K562 (cell line): ENCODE measurements around the gene DCTN2. TPM values are rescaled to one million over a fixed set of nuclear protein-coding genes. Genes with fewer than 3 reads are reported as not detected.

Source experiments
- ARID2 ChIP-seq: fragments of 450-650 bp; IDR thresholded peaks from 2 replicates; pipeline ENCODE4 v1.6.1; 2017; ENCODE audit warnings: antibody characterized with exemption, mild to moderate bottlenecking
- ATF1 ChIP-seq, 2 experiments: fragments of 450-650 bp in 1 of 2; IDR thresholded peaks; 2 replicates each; pipeline ENCODE4 v1.6.1; 2016; ENCODE audit warnings: missing compliant biosample characterization in 1 of 2, missing genetic modification characterization in 1 of 2
- CHCHD3 ChIP-seq: fragments of 250-450 bp; sonication (Bioruptor Pico); IDR thresholded peaks from 2 replicates; pipeline ENCODE4 v2.1.2; 2022; ENCODE audit warnings: mild to moderate bottlenecking
- EHMT2 ChIP-seq: fragments of 450-650 bp; IDR thresholded peaks from 2 replicates; pipeline ENCODE4 v1.6.1; 2018; ENCODE audit warnings: antibody characterized with exemption
- FUS ChIP-seq: fragments of 200-400 bp; formaldehyde crosslinking; optimal IDR thresholded peaks from 2 replicates; pipeline ENCODE3; 2017; ENCODE audit warnings: low read depth, low read length
- KDM1A ChIP-seq, 2 experiments: fragments of 450-650 bp; IDR thresholded peaks; 2 replicates each; pipeline ENCODE4 v1.6.1; 2016; ENCODE audit warnings: mild to moderate bottlenecking in 2 of 2
- MED1 ChIP-seq: sonication (generic); formaldehyde crosslinking; IDR thresholded peaks from 2 replicates; pipeline ENCODE4 v1.8.1; 2023; ENCODE audit warnings: missing genetic modification reagents, borderline replicate concordance
- MEIS2 ChIP-seq: fragments of 450-650 bp; IDR thresholded peaks from 2 replicates; pipeline ENCODE4 v1.6.1; 2014; ENCODE audit warnings: mild to moderate bottlenecking; ENCODE audit not compliant: partially characterized antibody
- NCOA4 ChIP-seq: fragments of 450-650 bp; IDR thresholded peaks from 2 replicates; pipeline ENCODE4 v1.6.1; 2018; ENCODE audit warnings: mild to moderate bottlenecking; ENCODE audit not compliant: partially characterized antibody
- NFATC3 ChIP-seq: fragments of 450-650 bp; IDR thresholded peaks from 2 replicates; pipeline ENCODE4 v1.6.1; 2017; ENCODE audit warnings: mild to moderate bottlenecking
- NFE2 ChIP-seq: IDR thresholded peaks from 2 replicates; pipeline ENCODE4 v1.6.1; 2014; ENCODE audit warnings: antibody characterized with exemption, low read depth
- NR2C1 ChIP-seq, 2 experiments: fragments of 450-650 bp; IDR thresholded peaks; 2 replicates each; pipeline ENCODE4 v1.6.1; 2017; ENCODE audit warnings: mild to moderate bottlenecking in 2 of 2, antibody characterized with exemption in 1 of 2, inconsistent platforms in 1 of 2, missing compliant biosample characterization in 1 of 2, missing genetic modification characterization in 1 of 2
- POLR2A ChIP-seq: fragments of 450-650 bp; conservative IDR thresholded peaks from 2 replicates; pipeline ENCODE4 v1.6.1; 2016
- PYGO2 ChIP-seq: fragments of 450-650 bp; IDR thresholded peaks from 2 replicates; pipeline ENCODE4 v1.6.1; 2016; ENCODE audit warnings: mild to moderate bottlenecking, missing genetic modification characterization, moderate library complexity, missing compliant biosample characterization
- RBM39 ChIP-seq: fragments of 200-400 bp; formaldehyde crosslinking; optimal IDR thresholded peaks from 2 replicates; pipeline ENCODE3; 2018; ENCODE audit warnings: low read depth, low read length
- RNF2 ChIP-seq: sonication (generic); IDR thresholded peaks from 2 replicates; pipeline ENCODE4 v1.6.1; 2016
- TBL1XR1 ChIP-seq, 2 experiments: IDR thresholded peaks; 2 replicates each; pipeline ENCODE4 v1.6.1; 2012; ENCODE audit warnings: improper control_type of control experiment in 2 of 2, low read length in 2 of 2, mild to moderate bottlenecking in 1 of 2
- ZNF133 ChIP-seq: fragments of 250-450 bp; sonication (Bioruptor Pico); IDR thresholded peaks from 2 replicates; pipeline ENCODE4 v1.4.0; 2020; ENCODE audit warnings: mild to moderate bottlenecking
- ZNF212 ChIP-seq: fragments of 450-650 bp; formaldehyde crosslinking; IDR thresholded peaks from 2 replicates; pipeline ENCODE4 v1.4.0; 2020; ENCODE audit warnings: mild to moderate bottlenecking
- ZNF23 ChIP-seq: fragments of 250-450 bp; sonication (Bioruptor Pico); IDR thresholded peaks from 2 replicates; pipeline ENCODE4 v1.4.0; 2020; ENCODE audit warnings: mild to moderate bottlenecking
- ZNF589 ChIP-seq: fragments of 200-800 bp; sonication (Bioruptor generic); IDR thresholded peaks from 2 replicates; pipeline ENCODE4 v1.6.1; 2016; ENCODE audit warnings: low read depth, missing genetic modification characterization, missing compliant biosample characterization
- ZNF785 ChIP-seq: fragments of 250-450 bp; sonication (Bioruptor Pico); IDR thresholded peaks from 2 replicates; pipeline ENCODE4 v1.4.0; 2020; ENCODE audit warnings: mild to moderate bottlenecking
- polyA plus RNA-seq, 8 experiments: library from polyadenylated mRNA; depleted of rRNA in 4 of 8; stranded (reverse) in 5 of 8; unstranded in 3 of 8; fragments of >200 nt; fragmentation: Nextera tagmentation in 2 of 8; fragmentation: Illumina TruSeq in 1 of 8; extraction: Ambion mirVana in 2 of 8; extraction: Trizol in 1 of 8; gene quantifications; 2 replicates each; pipeline versions ENCODE4 v1.2.1 to v1.2.3, GENCODE V29; 2011 to 2014; ENCODE audit warnings: inconsistent platforms in 1 of 8, missing spikeins in 1 of 8
- total RNA-seq, 7 experiments: library from RNA; depleted of rRNA in 6 of 7; stranded (reverse); fragments of >200 nt in 6 of 7; fragmentation: Illumina TruSeq in 2 of 7; extraction: Trizol in 2 of 7; gene quantifications; 2 replicates each; pipeline versions ENCODE4 v1.2.1 to v1.2.3, GENCODE V29; 2011 to 2021; ENCODE audit warnings: low replicate concordance in 1 of 7
- TF ChIP-seq, protein P1 (sequence below), 2 experiments: fragments of 150-350 bp in 1 of 2; IDR thresholded peaks; 2 replicates each; pipeline ENCODE4 v1.6.1; 2012 to 2016; ENCODE audit warnings: low read depth in 2 of 2, low read length in 2 of 2, mild to moderate bottlenecking in 1 of 2, moderate library complexity in 1 of 2
- TF ChIP-seq, protein P2 (sequence below): IDR thresholded peaks from 2 replicates; pipeline ENCODE4 v1.6.1; 2014; ENCODE audit warnings: antibody characterized with exemption
- TF ChIP-seq, protein P3 (sequence below): fragments of 250-450 bp; sonication (Bioruptor Pico); IDR thresholded peaks from 2 replicates; pipeline ENCODE4 v1.4.0; 2020; ENCODE audit warnings: mild to moderate bottlenecking, moderate library complexity
- TF ChIP-seq, protein P4 (sequence below): sonication (generic); formaldehyde crosslinking; IDR thresholded peaks from 2 replicates; pipeline ENCODE4 v1.8.1; 2023; ENCODE audit warnings: mild to moderate bottlenecking, missing genetic modification reagents

Gene DCTN2
- total and polyA plus RNA-seq, 9 of the 15 experiments (the other 6 are each of a cell fraction or from before 2014, with no cell fraction given): 43.6 to 270 (median 125) TPM

DNA sequence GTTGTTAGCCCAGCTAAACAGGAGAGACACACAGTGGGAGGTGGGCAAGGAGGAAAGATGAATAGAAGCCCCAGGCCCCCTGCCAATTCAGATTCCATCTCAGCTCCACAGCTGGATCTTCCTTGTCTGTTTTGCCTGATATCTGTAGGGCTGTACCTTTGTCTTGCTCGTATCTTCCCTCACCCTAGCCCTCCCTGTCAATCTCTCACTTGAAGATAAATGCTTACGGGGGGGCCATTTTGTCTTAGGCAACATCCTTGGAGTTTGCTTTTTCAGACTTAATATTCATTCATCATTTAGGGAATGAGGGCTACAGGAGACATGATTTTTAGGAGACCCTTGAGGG is 5.3 kb upstream of the DCTN2 start (continued):
- TF ChIP-seq, protein P1, sequence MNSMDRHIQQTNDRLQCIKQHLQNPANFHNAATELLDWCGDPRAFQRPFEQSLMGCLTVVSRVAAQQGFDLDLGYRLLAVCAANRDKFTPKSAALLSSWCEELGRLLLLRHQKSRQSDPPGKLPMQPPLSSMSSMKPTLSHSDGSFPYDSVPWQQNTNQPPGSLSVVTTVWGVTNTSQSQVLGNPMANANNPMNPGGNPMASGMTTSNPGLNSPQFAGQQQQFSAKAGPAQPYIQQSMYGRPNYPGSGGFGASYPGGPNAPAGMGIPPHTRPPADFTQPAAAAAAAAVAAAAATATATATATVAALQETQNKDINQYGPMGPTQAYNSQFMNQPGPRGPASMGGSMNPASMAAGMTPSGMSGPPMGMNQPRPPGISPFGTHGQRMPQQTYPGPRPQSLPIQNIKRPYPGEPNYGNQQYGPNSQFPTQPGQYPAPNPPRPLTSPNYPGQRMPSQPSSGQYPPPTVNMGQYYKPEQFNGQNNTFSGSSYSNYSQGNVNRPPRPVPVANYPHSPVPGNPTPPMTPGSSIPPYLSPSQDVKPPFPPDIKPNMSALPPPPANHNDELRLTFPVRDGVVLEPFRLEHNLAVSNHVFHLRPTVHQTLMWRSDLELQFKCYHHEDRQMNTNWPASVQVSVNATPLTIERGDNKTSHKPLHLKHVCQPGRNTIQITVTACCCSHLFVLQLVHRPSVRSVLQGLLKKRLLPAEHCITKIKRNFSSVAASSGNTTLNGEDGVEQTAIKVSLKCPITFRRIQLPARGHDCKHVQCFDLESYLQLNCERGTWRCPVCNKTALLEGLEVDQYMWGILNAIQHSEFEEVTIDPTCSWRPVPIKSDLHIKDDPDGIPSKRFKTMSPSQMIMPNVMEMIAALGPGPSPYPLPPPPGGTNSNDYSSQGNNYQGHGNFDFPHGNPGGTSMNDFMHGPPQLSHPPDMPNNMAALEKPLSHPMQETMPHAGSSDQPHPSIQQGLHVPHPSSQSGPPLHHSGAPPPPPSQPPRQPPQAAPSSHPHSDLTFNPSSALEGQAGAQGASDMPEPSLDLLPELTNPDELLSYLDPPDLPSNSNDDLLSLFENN (IDR thresholded peaks at IDR 0.05; ENCODE audit: low read depth in 2 of 2, low read length in 2 of 2): peak in 1 of 2 experiments; percentile 80; a peak in 2 of 4 replicates
- TF ChIP-seq ARID2 (no peak), RNF2 (no peak), ZNF23 (CRISPR knock-in tag) (no peak), EHMT2 (no peak), ZNF212 (no peak), NCOA4 (no peak), MEIS2 (peak; percentile 94), MED1 (no peak), CHCHD3 (CRISPR knock-in tag) (no peak), RBM39 (no peak), PYGO2 (tag) (no peak), NFE2 (no peak), NR2C1 (IDR thresholded peaks at IDR 0.05) (no peak), NR2C1 (tag; IDR thresholded peaks at IDR 0.05) (no peak), ZNF133 (CRISPR knock-in tag) (no peak), ATF1 (CRISPR knock-in tag; IDR thresholded peaks at IDR 0.05) (no peak), ATF1 (tag; IDR thresholded peaks at IDR 0.05) (no peak), ZNF589 (no peak), KDM1A (IDR thresholded peaks at IDR 0.05) (peak; percentile 75 to 83), POLR2A (no peak), FUS (no peak), TBL1XR1 (IDR thresholded peaks at IDR 0.05; ENCODE audit: low read length in 2 of 2) (peak in 1 of 2 experiments; percentile 74; a peak in 2 of 4 replicates), NFATC3 (no peak), ZNF785 (no peak)
- TF ChIP-seq, protein P2, sequence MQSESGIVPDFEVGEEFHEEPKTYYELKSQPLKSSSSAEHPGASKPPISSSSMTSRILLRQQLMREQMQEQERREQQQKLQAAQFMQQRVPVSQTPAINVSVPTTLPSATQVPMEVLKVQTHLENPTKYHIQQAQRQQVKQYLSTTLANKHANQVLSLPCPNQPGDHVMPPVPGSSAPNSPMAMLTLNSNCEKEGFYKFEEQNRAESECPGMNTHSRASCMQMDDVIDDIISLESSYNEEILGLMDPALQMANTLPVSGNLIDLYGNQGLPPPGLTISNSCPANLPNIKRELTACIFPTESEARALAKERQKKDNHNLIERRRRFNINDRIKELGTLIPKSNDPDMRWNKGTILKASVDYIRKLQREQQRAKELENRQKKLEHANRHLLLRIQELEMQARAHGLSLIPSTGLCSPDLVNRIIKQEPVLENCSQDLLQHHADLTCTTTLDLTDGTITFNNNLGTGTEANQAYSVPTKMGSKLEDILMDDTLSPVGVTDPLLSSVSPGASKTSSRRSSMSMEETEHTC: no peak
- TF ChIP-seq, protein P3, sequence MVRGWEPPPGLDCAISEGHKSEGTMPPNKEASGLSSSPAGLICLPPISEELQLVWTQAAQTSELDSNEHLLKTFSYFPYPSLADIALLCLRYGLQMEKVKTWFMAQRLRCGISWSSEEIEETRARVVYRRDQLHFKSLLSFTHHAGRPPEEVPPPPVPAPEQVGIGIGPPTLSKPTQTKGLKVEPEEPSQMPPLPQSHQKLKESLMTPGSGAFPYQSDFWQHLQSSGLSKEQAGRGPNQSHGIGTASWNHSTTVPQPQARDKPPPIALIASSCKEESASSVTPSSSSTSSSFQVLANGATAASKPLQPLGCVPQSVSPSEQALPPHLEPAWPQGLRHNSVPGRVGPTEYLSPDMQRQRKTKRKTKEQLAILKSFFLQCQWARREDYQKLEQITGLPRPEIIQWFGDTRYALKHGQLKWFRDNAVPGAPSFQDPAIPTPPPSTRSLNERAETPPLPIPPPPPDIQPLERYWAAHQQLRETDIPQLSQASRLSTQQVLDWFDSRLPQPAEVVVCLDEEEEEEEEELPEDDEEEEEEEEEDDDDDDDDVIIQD (CRISPR knock-in tag): no peak
- TF ChIP-seq, protein P4, sequence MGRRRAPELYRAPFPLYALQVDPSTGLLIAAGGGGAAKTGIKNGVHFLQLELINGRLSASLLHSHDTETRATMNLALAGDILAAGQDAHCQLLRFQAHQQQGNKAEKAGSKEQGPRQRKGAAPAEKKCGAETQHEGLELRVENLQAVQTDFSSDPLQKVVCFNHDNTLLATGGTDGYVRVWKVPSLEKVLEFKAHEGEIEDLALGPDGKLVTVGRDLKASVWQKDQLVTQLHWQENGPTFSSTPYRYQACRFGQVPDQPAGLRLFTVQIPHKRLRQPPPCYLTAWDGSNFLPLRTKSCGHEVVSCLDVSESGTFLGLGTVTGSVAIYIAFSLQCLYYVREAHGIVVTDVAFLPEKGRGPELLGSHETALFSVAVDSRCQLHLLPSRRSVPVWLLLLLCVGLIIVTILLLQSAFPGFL: no peak
